ENCODE data around the gene LYG1. TPM values are rescaled to one million over a fixed set of nuclear protein-coding genes. Genes with fewer than 3 reads are reported as not detected.

LYG1 gene
- polyA plus RNA-seq, 1 of the 3 experiments (the other 2 are of a cell fraction): 1.2 TPM

DNA sequence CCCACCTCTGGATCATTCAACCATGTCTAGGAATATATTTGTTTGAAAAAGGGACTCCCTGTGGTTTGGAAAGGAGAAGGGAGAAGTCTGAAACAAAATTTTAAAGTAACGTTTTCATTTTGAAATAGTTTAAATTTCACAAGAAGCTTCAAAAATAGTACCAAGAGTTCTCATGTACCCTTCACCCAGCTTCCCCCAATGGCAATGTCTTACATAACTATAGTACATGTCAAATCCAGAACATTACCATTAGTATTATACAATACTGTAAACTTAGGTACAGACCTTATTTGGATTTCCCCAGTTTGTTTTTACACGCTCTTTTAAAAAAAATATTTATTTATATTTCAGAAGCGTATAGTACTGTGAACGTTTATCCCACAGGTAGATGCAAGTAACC is 41.5 kb downstream of the LYG1 start:
- POLR2A ChIA-PET: no interaction called here
- no peak for TF ChIP-seq GABPA (IDR thresholded peaks at IDR 0.05; ENCODE audit: low read depth)
- TF ChIP-seq TEAD4 (IDR thresholded peaks at IDR 0.05; ENCODE audit: borderline replicate concordance, insufficient read depth): no peak
- no peak for TF ChIP-seq EP300 (IDR thresholded peaks at IDR 0.05; ENCODE audit: borderline replicate concordance in 1 of 2, low read depth in 1 of 2, low read length in 1 of 2)

DNA sequence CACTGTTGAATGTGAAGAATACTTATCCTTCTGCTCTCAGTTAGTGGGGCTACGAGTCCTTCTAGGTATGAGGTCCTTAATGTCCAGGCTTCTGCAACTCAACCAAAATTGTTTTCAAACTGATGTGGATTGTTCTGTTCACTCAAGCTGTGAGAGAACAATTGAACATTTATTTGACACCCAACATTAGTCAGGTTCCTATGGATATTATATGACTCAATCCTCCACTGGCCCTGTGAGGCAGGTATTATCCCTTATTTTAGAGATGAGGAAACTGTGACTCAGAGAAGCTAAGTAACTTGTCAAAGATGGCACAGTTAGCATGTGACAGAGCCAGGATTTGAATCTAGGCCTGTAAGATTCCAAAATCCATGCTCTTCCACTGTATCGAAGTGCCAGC is 44.3 kb downstream of the LYG1 start:
- no peak overlapping the region for H3K4me3 ChIP-seq (ENCODE audit: low read depth in 2 of 2, low read length in 1 of 2)
- H4K20me1 ChIP-seq (ENCODE audit: insufficient read depth): no peaks in the 10 kb centered on the region
- H3K4me1 ChIP-seq (ENCODE audit: control insufficient read depth in 1 of 2, insufficient read depth in 2 of 2, low read depth in 1 of 2, low read length in 1 of 2): no peaks in the 10 kb centered on the region
- H2AFZ ChIP-seq (ENCODE audit: low read depth): no peak overlapping the region
- H3K36me3 ChIP-seq (replicated peaks in 1 of 2; ENCODE audit: control insufficient read depth in 1 of 2, insufficient read depth in 2 of 2, low read length in 1 of 2): no peaks in the 10 kb centered on the region
- no peaks in the 10 kb centered on the region for H3K9me3 ChIP-seq
- no peaks in the 10 kb centered on the region for H3K27me3 ChIP-seq (ENCODE audit: insufficient read depth)
- H3F3A ChIP-seq (replicated peaks; ENCODE audit: insufficient read depth): no peaks in the 10 kb centered on the region
- TF ChIP-seq ELF1 (IDR thresholded peaks at IDR 0.05) (no peak), NFIC (IDR thresholded peaks at IDR 0.05; ENCODE audit: borderline replicate concordance) (no peak), RXRA (IDR thresholded peaks at IDR 0.05; ENCODE audit: borderline replicate concordance, low read depth) (no peak), GABPA (IDR thresholded peaks at IDR 0.05; ENCODE audit: low read depth) (no peak), JUND (IDR thresholded peaks at IDR 0.05) (no peak), RAD21 (IDR thresholded peaks at IDR 0.05; ENCODE audit: low read length) (no peak)
- TF ChIP-seq, protein P1, sequence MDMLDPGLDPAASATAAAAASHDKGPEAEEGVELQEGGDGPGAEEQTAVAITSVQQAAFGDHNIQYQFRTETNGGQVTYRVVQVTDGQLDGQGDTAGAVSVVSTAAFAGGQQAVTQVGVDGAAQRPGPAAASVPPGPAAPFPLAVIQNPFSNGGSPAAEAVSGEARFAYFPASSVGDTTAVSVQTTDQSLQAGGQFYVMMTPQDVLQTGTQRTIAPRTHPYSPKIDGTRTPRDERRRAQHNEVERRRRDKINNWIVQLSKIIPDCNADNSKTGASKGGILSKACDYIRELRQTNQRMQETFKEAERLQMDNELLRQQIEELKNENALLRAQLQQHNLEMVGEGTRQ (IDR thresholded peaks at IDR 0.05; ENCODE audit: borderline replicate concordance, low read depth, low read length): no peak
- TF ChIP-seq, protein P2, sequence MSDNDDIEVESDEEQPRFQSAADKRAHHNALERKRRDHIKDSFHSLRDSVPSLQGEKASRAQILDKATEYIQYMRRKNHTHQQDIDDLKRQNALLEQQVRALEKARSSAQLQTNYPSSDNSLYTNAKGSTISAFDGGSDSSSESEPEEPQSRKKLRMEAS (IDR thresholded peaks at IDR 0.05; ENCODE audit: low read depth): no peak
- TF ChIP-seq, protein P3, sequence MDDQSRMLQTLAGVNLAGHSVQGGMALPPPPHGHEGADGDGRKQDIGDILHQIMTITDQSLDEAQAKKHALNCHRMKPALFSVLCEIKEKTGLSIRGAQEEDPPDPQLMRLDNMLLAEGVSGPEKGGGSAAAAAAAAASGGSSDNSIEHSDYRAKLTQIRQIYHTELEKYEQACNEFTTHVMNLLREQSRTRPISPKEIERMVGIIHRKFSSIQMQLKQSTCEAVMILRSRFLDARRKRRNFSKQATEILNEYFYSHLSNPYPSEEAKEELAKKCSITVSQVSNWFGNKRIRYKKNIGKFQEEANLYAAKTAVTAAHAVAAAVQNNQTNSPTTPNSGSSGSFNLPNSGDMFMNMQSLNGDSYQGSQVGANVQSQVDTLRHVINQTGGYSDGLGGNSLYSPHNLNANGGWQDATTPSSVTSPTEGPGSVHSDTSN (IDR thresholded peaks at IDR 0.05): no peak
- TF ChIP-seq, protein P4, sequence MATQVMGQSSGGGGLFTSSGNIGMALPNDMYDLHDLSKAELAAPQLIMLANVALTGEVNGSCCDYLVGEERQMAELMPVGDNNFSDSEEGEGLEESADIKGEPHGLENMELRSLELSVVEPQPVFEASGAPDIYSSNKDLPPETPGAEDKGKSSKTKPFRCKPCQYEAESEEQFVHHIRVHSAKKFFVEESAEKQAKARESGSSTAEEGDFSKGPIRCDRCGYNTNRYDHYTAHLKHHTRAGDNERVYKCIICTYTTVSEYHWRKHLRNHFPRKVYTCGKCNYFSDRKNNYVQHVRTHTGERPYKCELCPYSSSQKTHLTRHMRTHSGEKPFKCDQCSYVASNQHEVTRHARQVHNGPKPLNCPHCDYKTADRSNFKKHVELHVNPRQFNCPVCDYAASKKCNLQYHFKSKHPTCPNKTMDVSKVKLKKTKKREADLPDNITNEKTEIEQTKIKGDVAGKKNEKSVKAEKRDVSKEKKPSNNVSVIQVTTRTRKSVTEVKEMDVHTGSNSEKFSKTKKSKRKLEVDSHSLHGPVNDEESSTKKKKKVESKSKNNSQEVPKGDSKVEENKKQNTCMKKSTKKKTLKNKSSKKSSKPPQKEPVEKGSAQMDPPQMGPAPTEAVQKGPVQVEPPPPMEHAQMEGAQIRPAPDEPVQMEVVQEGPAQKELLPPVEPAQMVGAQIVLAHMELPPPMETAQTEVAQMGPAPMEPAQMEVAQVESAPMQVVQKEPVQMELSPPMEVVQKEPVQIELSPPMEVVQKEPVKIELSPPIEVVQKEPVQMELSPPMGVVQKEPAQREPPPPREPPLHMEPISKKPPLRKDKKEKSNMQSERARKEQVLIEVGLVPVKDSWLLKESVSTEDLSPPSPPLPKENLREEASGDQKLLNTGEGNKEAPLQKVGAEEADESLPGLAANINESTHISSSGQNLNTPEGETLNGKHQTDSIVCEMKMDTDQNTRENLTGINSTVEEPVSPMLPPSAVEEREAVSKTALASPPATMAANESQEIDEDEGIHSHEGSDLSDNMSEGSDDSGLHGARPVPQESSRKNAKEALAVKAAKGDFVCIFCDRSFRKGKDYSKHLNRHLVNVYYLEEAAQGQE (IDR thresholded peaks at IDR 0.05; ENCODE audit: low read depth, low read length): no peak
- 83% methylated on average over 2 of the region's 2 CpGs for WGBS (ENCODE audit: low lambda C conversion rate)
- no peak for DNase-seq
- no peaks in the 10 kb centered on the region for H3K9me2 ChIP-seq
- CTCF ChIA-PET: no interaction called here
- H3K79me2 ChIP-seq (ENCODE audit: insufficient read depth): no peaks in the 10 kb centered on the region
- no peak overlapping the region for H3K27ac ChIP-seq (ENCODE audit: low read depth in 2 of 2, low read length in 1 of 2)
- POLR2A ChIA-PET: no interaction called here
- no peak overlapping the region for H3K9ac ChIP-seq
- no peak overlapping the region for H3K4me2 ChIP-seq

More for the DNA sequence above, 41.5 kb downstream of the LYG1 start:
- Histone ChIP-seq H3K9ac (no peak overlapping the region), H3K4me3 (ENCODE audit: low read depth in 2 of 2, low read length in 1 of 2) (no peak overlapping the region), H3K9me2 (no peaks in the 10 kb centered on the region), H3K27ac (ENCODE audit: low read depth in 2 of 2, low read length in 1 of 2) (no peak overlapping the region), H3F3A (replicated peaks; ENCODE audit: insufficient read depth) (no peaks in the 10 kb centered on the region), H4K20me1 (ENCODE audit: insufficient read depth) (no peaks in the 10 kb centered on the region), H3K4me2 (no peak overlapping the region), H2AFZ (ENCODE audit: low read depth) (no peak overlapping the region), H3K27me3 (ENCODE audit: insufficient read depth) (no peaks in the 10 kb centered on the region), H3K79me2 (ENCODE audit: insufficient read depth) (no peaks in the 10 kb centered on the region), H3K4me1 (ENCODE audit: control insufficient read depth in 1 of 2, insufficient read depth in 2 of 2, low read depth in 1 of 2, low read length in 1 of 2) (no peaks in the 10 kb centered on the region), H3K36me3 (replicated peaks in 1 of 2; ENCODE audit: control insufficient read depth in 1 of 2, insufficient read depth in 2 of 2, low read length in 1 of 2) (no peaks in the 10 kb centered on the region), H3K9me3 (no peaks in the 10 kb centered on the region)
- CTCF ChIA-PET: no interaction called here
- no peak for DNase-seq
- WGBS (ENCODE audit: low lambda C conversion rate): 71% methylated on average over 4 of the region's 4 CpGs

All from SK-N-SH (cell line).